GM21447 (cell line): Measurements from ENCODE around the gene ZNF615.
"Not testable (repeated sequence)": the region's sequence is repeated elsewhere in the genome, so short reads cannot be mapped to it uniquely, and the experiment has no call there.

Experiments
- ATAC-seq: cut with Tn5 transposase; IDR thresholded peaks from one replicate; pipeline ENCODE4 v1.9.1; 2021; ENCODE audit not compliant: unreplicated experiment

Gene ZNF615

GRCh38 chr19:52007806-52008557, at the start of gene ZNF615:
ZNF615 (minus strand) TSS chr19:52008211; CDS start chr19:52003711, 4,500 bp downstream.
- ATAC-seq = peak; percentile 89

GRCh38 chr19:52056480-52056879, 48.5 kb upstream of the ZNF615 start:
- not testable (repeated sequence) for ATAC-seq

GRCh38 chr19:52051736-52052135, 43.7 kb upstream of the ZNF615 start:
- ATAC-seq = not testable (repeated sequence)

- peak; percentile 78 for ATAC-seq
Observed at GRCh38 chr19:52048555-52049501, 40.8 kb upstream of the ZNF615 start, which contains the start of gene ZNF432. ZNF432 (minus strand) TSS chr19:52048838; CDS start chr19:52046868, 1,970 bp downstream.

- no peak for ATAC-seq
Observed at GRCh38 chr19:52039169-52039568, 31.2 kb upstream of the ZNF615 start.

GRCh38 chr19:52034051-52034728, 26.2 kb upstream of the ZNF615 start:
- ATAC-seq = no peak

GRCh38 chr19:52028780-52029123, 20.7 kb upstream of the ZNF615 start:
- ATAC-seq = peak; percentile 16

GRCh38 chr19:52028027-52028779, 20.2 kb upstream of the ZNF615 start, which contains the start of gene ZNF614:
ZNF614 (minus strand) TSS chr19:52028379; CDS start chr19:52025745, 2,634 bp downstream.
- ATAC-seq = peak; percentile 82

- not testable (repeated sequence) for ATAC-seq
Observed at GRCh38 chr19:52026255-52026990, 18.4 kb upstream of the ZNF615 start.

- not testable (repeated sequence) for ATAC-seq
Observed at GRCh38 chr19:52024478-52024877, 16.5 kb upstream of the ZNF615 start.

- ATAC-seq = no peak
Observed at GRCh38 chr19:52022193-52022592, 14.2 kb upstream of the ZNF615 start.

- no peak for ATAC-seq
Observed at GRCh38 chr19:52020506-52020905, 12.5 kb upstream of the ZNF615 start.

- no peak for ATAC-seq
Observed at GRCh38 chr19:52010674-52011073, 2.7 kb upstream of the ZNF615 start.

GRCh38 chr19:52007451-52007805, 583 bp downstream of the ZNF615 start:
- peak; percentile 29 for ATAC-seq

- ATAC-seq = no peak
Observed at GRCh38 chr19:51994048-51994644, 13.9 kb downstream of the ZNF615 start.

- no peak for ATAC-seq
Observed at GRCh38 chr19:51993422-51993821, 14.6 kb downstream of the ZNF615 start.

- ATAC-seq = peak; percentile 95
Observed at GRCh38 chr19:51986309-51987291, 21.4 kb downstream of the ZNF615 start, which contains the start of gene ZNF350. ZNF350 (minus strand) TSS chr19:51986840; CDS start chr19:51974360, 12,480 bp downstream.

- ATAC-seq = no peak
Observed at GRCh38 chr19:51983361-51983760, 24.6 kb downstream of the ZNF615 start.
